Measurements from ENCODE around the gene DUSP15. TPM values are rescaled to one million over a fixed set of nuclear protein-coding genes. Genes with fewer than 3 reads are reported as not detected.

The DUSP15 gene
- total RNA-seq, 1 donor from 2014 or later = 19.3 TPM

DNA sequence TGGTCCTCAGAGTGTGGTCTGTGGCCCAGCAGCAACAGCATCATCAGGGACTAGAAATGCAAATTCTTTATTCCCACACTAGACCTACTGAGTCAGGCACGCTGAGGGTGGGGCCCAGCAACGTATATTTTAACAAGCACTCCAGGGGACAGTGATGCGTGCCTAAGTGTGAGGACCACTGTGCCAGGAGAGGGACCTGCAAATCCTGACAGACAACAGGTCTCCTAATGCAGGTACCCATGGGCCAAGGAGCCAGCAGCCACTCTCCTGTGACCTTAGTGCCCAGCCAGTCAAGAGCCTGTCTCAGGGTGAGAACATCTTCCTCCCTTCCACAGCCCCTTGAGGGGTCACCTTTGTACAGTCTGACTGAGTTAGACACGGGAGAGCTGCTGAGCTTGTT, 59.1 kb downstream of the DUSP15 start:
- TF ChIP-seq, protein P1, sequence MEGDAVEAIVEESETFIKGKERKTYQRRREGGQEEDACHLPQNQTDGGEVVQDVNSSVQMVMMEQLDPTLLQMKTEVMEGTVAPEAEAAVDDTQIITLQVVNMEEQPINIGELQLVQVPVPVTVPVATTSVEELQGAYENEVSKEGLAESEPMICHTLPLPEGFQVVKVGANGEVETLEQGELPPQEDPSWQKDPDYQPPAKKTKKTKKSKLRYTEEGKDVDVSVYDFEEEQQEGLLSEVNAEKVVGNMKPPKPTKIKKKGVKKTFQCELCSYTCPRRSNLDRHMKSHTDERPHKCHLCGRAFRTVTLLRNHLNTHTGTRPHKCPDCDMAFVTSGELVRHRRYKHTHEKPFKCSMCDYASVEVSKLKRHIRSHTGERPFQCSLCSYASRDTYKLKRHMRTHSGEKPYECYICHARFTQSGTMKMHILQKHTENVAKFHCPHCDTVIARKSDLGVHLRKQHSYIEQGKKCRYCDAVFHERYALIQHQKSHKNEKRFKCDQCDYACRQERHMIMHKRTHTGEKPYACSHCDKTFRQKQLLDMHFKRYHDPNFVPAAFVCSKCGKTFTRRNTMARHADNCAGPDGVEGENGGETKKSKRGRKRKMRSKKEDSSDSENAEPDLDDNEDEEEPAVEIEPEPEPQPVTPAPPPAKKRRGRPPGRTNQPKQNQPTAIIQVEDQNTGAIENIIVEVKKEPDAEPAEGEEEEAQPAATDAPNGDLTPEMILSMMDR (IDR thresholded peaks at IDR 0.05; ENCODE audit: partially characterized antibody, unreplicated experiment) = no peak
- Mint-ChIP-seq H3K36me3 (ENCODE audit: unreplicated experiment) (no peaks in the 10 kb centered on the region), H3K27me3 (ENCODE audit: unreplicated experiment) (no peaks in the 10 kb centered on the region), H3K27ac (ENCODE audit: unreplicated experiment) (no peak overlapping the region), H3K4me3 (ENCODE audit: unreplicated experiment) (no peak overlapping the region), H3K9me3 (ENCODE audit: unreplicated experiment) (peaks cover 2% of the 10 kb centered on the region), H3K4me1 (ENCODE audit: low read depth, unreplicated experiment) (peaks cover 10% of the 10 kb centered on the region)
- no peak for DNase-seq

Other genes starting within 250 kb of the DUSP15 start
- not detected for gene COX4I2, start 232.6 kb downstream of the DUSP15 start, total RNA-seq (ENCODE audit: unreplicated experiment)
- gene BCL2L1, start 147.7 kb downstream of the DUSP15 start, total RNA-seq (ENCODE audit: unreplicated experiment) = 136 TPM
- 44.7 TPM for gene TPX2, start 131.2 kb downstream of the DUSP15 start, total RNA-seq (ENCODE audit: unreplicated experiment)
- 0.69 TPM for gene MYLK2, start 51.2 kb downstream of the DUSP15 start, total RNA-seq (ENCODE audit: unreplicated experiment)
- not detected for gene FOXS1, start 24.9 kb downstream of the DUSP15 start, total RNA-seq (ENCODE audit: unreplicated experiment)
- 1.5 TPM for gene TTLL9, start 107 bp upstream of the DUSP15 start, total RNA-seq (ENCODE audit: unreplicated experiment)
- gene PDRG1, start 81.5 kb upstream of the DUSP15 start, total RNA-seq (ENCODE audit: unreplicated experiment) = 69.5 TPM
- 284 TPM for gene XKR7, start 97.6 kb upstream of the DUSP15 start, total RNA-seq (ENCODE audit: unreplicated experiment)
- 6.3 TPM for gene CCM2L, start 139.9 kb upstream of the DUSP15 start, total RNA-seq (ENCODE audit: unreplicated experiment)
- gene HCK, start 181.7 kb upstream of the DUSP15 start, total RNA-seq (ENCODE audit: unreplicated experiment) = 0.78 TPM
- gene TM9SF4, start 239.2 kb upstream of the DUSP15 start, total RNA-seq (ENCODE audit: unreplicated experiment) = 106 TPM

Measured in glutamatergic neuron (in vitro differentiated cells).